Measurements from ENCODE around the gene HBB.

The HBB gene

GRCh38 chr11:5233307-5233706 lies 6.4 kb upstream of the HBB start:
- POLR2A ChIA-PET = no interaction called here
- CTCF ChIA-PET = no interaction called here
- TF ChIP-seq CTCF (IDR thresholded peaks at IDR 0.05; ENCODE audit: control extremely low read depth, extremely low read depth, low read depth, missing control alignments) = no peak
- DNase-seq (ENCODE audit: extremely low spot score) = no peak

- TF ChIP-seq CTCF (IDR thresholded peaks at IDR 0.05; ENCODE audit: control extremely low read depth, extremely low read depth, low read depth, missing control alignments) = no peak
- CTCF ChIA-PET = no interaction called here
- no peak for DNase-seq (ENCODE audit: extremely low spot score)
- POLR2A ChIA-PET = no interaction called here
Measured at GRCh38 chr11:5232821-5233220, 6.0 kb upstream of the HBB start.

- ChIA-PET CTCF (no interaction called here), POLR2A (no interaction called here)
- TF ChIP-seq CTCF (IDR thresholded peaks at IDR 0.05; ENCODE audit: control extremely low read depth, extremely low read depth, low read depth, missing control alignments) = no peak
- DNase-seq (ENCODE audit: extremely low spot score) = no peak
Measured at GRCh38 chr11:5232176-5232575, 5.3 kb upstream of the HBB start.

GRCh38 chr11:5231111-5231510 lies 4.2 kb upstream of the HBB start:
- CTCF ChIA-PET = interaction anchor here (0.8 kb wide), 1 partner anchor 10 kb away, joined by 3 read pairs; no protein-coding TSS in a partner anchor
- DNase-seq (ENCODE audit: extremely low spot score) = no peak
- POLR2A ChIA-PET = no interaction called here
- TF ChIP-seq CTCF (IDR thresholded peaks at IDR 0.05; ENCODE audit: control extremely low read depth, extremely low read depth, low read depth, missing control alignments) = no peak

GRCh38 chr11:5230266-5230665 lies 3.4 kb upstream of the HBB start:
- DNase-seq (ENCODE audit: extremely low spot score) = no peak
- no peak for TF ChIP-seq CTCF (IDR thresholded peaks at IDR 0.05; ENCODE audit: control extremely low read depth, extremely low read depth, low read depth, missing control alignments)
- ChIA-PET POLR2A (no interaction called here), CTCF (no interaction called here)

- TF ChIP-seq CTCF (IDR thresholded peaks at IDR 0.05; ENCODE audit: control extremely low read depth, extremely low read depth, low read depth, missing control alignments) = no peak
- ChIA-PET POLR2A (no interaction called here), CTCF (no interaction called here)
- no peak for DNase-seq (ENCODE audit: extremely low spot score)
Measured at GRCh38 chr11:5229796-5230195, 2.9 kb upstream of the HBB start.

- POLR2A ChIA-PET = no interaction called here
- CTCF ChIA-PET = no interaction called here
- TF ChIP-seq CTCF (IDR thresholded peaks at IDR 0.05; ENCODE audit: control extremely low read depth, extremely low read depth, low read depth, missing control alignments) = no peak
- DNase-seq (ENCODE audit: extremely low spot score) = no peak
Measured at GRCh38 chr11:5229356-5229755, 2.5 kb upstream of the HBB start.
